CD4-positive, alpha-beta T cell treated with Interleukin-6 at 100 ng/mL for 8 hours (primary cell): ENCODE measurements around the gene PAX2.

ENCODE experiments used
- DNase-seq: peaks from one replicate; pipeline ENCODE4 v3.0.0-alpha.2; 2020; ENCODE audit warnings: mixed read lengths, low spot score

PAX2 gene

GRCh38 chr10:100755821-100756220 is 10.4 kb downstream of the PAX2 start:
- DNase-seq = no peak

GRCh38 chr10:100759331-100759730 is 13.9 kb downstream of the PAX2 start:
- no peak for DNase-seq

GRCh38 chr10:100760726-100761125 is 15.3 kb downstream of the PAX2 start:
- DNase-seq = no peak

- no peak for DNase-seq
Observed at GRCh38 chr10:100761191-100761590, 15.8 kb downstream of the PAX2 start.

GRCh38 chr10:100763043-100763747 is 17.8 kb downstream of the PAX2 start:
- no peak for DNase-seq

- DNase-seq = no peak
Observed at GRCh38 chr10:100766693-100767421, 21.5 kb downstream of the PAX2 start.

- DNase-seq = no peak
Observed at GRCh38 chr10:100767422-100767775, 22.0 kb downstream of the PAX2 start.

GRCh38 chr10:100769481-100769880 is 24.1 kb downstream of the PAX2 start:
- DNase-seq = no peak

- DNase-seq = no peak
Observed at GRCh38 chr10:100773646-100774045, 28.3 kb downstream of the PAX2 start.

GRCh38 chr10:100774223-100774622 is 28.8 kb downstream of the PAX2 start:
- DNase-seq = no peak

- no peak for DNase-seq
Observed at GRCh38 chr10:100774876-100775275, 29.5 kb downstream of the PAX2 start.

- DNase-seq = no peak
Observed at GRCh38 chr10:100775386-100775785, 30.0 kb downstream of the PAX2 start.

- DNase-seq = no peak
Observed at GRCh38 chr10:100775871-100776270, 30.5 kb downstream of the PAX2 start.

- no peak for DNase-seq
Observed at GRCh38 chr10:100776671-100777070, 31.3 kb downstream of the PAX2 start.

GRCh38 chr10:100779329-100779728 is 33.9 kb downstream of the PAX2 start:
- DNase-seq = no peak

GRCh38 chr10:100780324-100780723 is 34.9 kb downstream of the PAX2 start:
- no peak for DNase-seq

GRCh38 chr10:100781145-100781665 is 35.8 kb downstream of the PAX2 start:
- no peak for DNase-seq

- no peak for DNase-seq
Observed at GRCh38 chr10:100782461-100783244, 37.3 kb downstream of the PAX2 start.

GRCh38 chr10:100784126-100784525 is 38.7 kb downstream of the PAX2 start:
- no peak for DNase-seq

- DNase-seq = no peak
Observed at GRCh38 chr10:100786591-100786990, 41.2 kb downstream of the PAX2 start.

- DNase-seq = no peak
Observed at GRCh38 chr10:100788002-100788903, 42.9 kb downstream of the PAX2 start.

GRCh38 chr10:100790761-100791208 is 45.4 kb downstream of the PAX2 start:
- no peak for DNase-seq
